Transverse colon (tissue), 4 donors: Measurements from ENCODE around the gene ANKRD36B. TPM values are rescaled to one million over a fixed set of nuclear protein-coding genes. Genes with fewer than 3 reads are reported as not detected.
"Not testable (repeated sequence)": the region's sequence is repeated elsewhere in the genome, so short reads cannot be mapped to it uniquely, and the experiment has no call there.

Experiments used
- DNase-seq: peaks from one replicate; pipeline ENCODE4 v3.0.0-alpha.2; 2019
- H3K27ac ChIP-seq, 4 donors: fragments of 200-600 bp; sonication (generic); 2 replicates each; pipeline ENCODE4 v1.5.1; 2016 to 2018; ENCODE audit warnings: inconsistent platforms in 4 of 4
- H3K27me3 ChIP-seq: fragments of 200-600 bp; sonication (generic); 2 replicates; pipeline ENCODE4 v1.5.1; 2017; ENCODE audit warnings: inconsistent platforms
- H3K36me3 ChIP-seq, 4 donors: fragments of 200-600 bp; sonication (generic); 2 replicates each; pipeline ENCODE4 v1.5.1; 2017 to 2019; ENCODE audit warnings: inconsistent platforms in 4 of 4
- H3K4me1 ChIP-seq, 4 donors: fragments of 200-600 bp; sonication (generic); 2 replicates each; pipeline ENCODE4 v1.5.1; 2017 to 2020; ENCODE audit warnings: inconsistent platforms in 4 of 4
- H3K4me3 ChIP-seq, 4 donors: fragments of 200-600 bp; sonication (generic); 1 replicate in 1 of 4; 2 replicates in 3 of 4; pipeline versions ENCODE4 v1.5.1 to v1.6.1; 2017 to 2019; ENCODE audit warnings: inconsistent platforms in 4 of 4
- H3K9me3 ChIP-seq, 2 donors: fragments of 200-600 bp; sonication (generic); 2 replicates each; pipeline ENCODE4 v1.5.1; 2017 to 2019; ENCODE audit warnings: inconsistent platforms in 2 of 2
- EP300 ChIP-seq: sonication (generic); formaldehyde crosslinking; IDR thresholded peaks from one replicate; pipeline ENCODE4 v1.6.1; 2017; ENCODE audit warnings: antibody characterized with exemption, low read depth
- POLR2A ChIP-seq: fragments of 450-650 bp; IDR thresholded peaks from one replicate; pipeline ENCODE4 v1.6.1; 2016; ENCODE audit warnings: antibody characterized with exemption, mild to moderate bottlenecking, moderate library complexity
- POLR2AphosphoS5 ChIP-seq, 3 donors: sonication (generic); formaldehyde crosslinking; IDR thresholded peaks; one replicate each; pipeline ENCODE4 v1.6.1; 2016; ENCODE audit warnings: antibody characterized with exemption in 3 of 3
- WGBS, 2 donors: methylation state at CpG; one replicate each; pipeline ENCODE4 v1.1.5; 2018; ENCODE audit warnings: low coverage in 1 of 2; 5-methylcytosine and 5-hydroxymethylcytosine counted together
- in situ Hi-C, 4 donors: fragments of 200-750 bp; cut with MboI; loops; one replicate each; pipeline versions ENCODE4 v1.15.0 to v1.15.1; 2017; ENCODE audit warnings: low sequenced_read_pairs in 3 of 4, low pct_ligation_motif_present in 1 of 4, low pct_unique_long_range_greater_than_20kb in 1 of 4
- intact Hi-C: fragments of 100-400 bp; cut with DNase I; formaldehyde crosslinking; loops from one replicate; pipeline ENCODE4 v1.15.1; 2023; ENCODE audit warnings: low total_unique reads
- total RNA-seq, 4 donors: library from RNA; depleted of rRNA; stranded (reverse); fragments of >200 nt; gene quantifications; one replicate each; pipeline ENCODE4 v1.1.0, GENCODE V29; 2016
- TF ChIP-seq, protein P1 (sequence below), 5 experiments: fragments of 200-600 bp in 3 of 5; fragments of 450-650 bp in 2 of 5; sonication (generic) in 3 of 5; IDR thresholded peaks; 1 replicate in 2 of 5; 2 replicates in 3 of 5; pipeline ENCODE4 v1.5.1; 2016 to 2017; ENCODE audit warnings: antibody characterized with exemption in 5 of 5, inconsistent platforms in 3 of 5, mild to moderate bottlenecking in 2 of 5, moderate library complexity in 1 of 5

The ANKRD36B gene
- total RNA-seq, 4 donors from 2014 or later: 26.6 to 98.7 (median 87.2) TPM

DNA sequence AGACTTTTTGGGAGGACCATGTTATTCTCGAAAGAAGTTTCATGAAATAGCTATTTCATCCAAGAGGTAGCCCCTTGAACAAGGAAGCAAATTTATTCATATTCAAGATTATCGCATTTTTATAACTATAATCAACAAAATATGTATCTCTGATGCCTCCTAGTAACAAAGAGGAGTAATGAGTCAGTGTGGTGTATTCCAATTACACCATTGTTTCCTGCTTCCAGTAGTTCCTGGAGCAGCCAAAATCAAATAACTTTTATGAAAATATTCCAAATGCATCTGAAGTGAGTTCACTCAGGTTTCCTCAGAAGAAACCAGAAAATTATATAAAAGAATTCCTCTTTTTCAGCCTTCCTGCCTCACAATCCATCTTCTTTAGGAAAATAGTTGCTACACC lies 43.0 kb downstream of the ANKRD36B start:
- no peaks in the 10 kb centered on the region for H3K4me1 ChIP-seq
- WGBS, 2 donors: 94 to 100% methylated on average over 1 to 2 of the region's 2 CpGs
- DNase-seq: no peak
- TF ChIP-seq POLR2AphosphoS5 (IDR thresholded peaks at IDR 0.05): no peak
- no peak for TF ChIP-seq EP300
- no peak for TF ChIP-seq POLR2A
- TF ChIP-seq, protein P1, sequence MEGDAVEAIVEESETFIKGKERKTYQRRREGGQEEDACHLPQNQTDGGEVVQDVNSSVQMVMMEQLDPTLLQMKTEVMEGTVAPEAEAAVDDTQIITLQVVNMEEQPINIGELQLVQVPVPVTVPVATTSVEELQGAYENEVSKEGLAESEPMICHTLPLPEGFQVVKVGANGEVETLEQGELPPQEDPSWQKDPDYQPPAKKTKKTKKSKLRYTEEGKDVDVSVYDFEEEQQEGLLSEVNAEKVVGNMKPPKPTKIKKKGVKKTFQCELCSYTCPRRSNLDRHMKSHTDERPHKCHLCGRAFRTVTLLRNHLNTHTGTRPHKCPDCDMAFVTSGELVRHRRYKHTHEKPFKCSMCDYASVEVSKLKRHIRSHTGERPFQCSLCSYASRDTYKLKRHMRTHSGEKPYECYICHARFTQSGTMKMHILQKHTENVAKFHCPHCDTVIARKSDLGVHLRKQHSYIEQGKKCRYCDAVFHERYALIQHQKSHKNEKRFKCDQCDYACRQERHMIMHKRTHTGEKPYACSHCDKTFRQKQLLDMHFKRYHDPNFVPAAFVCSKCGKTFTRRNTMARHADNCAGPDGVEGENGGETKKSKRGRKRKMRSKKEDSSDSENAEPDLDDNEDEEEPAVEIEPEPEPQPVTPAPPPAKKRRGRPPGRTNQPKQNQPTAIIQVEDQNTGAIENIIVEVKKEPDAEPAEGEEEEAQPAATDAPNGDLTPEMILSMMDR (IDR thresholded peaks at IDR 0.05): no peak
- no peaks in the 10 kb centered on the region for H3K27me3 ChIP-seq
- H3K4me3 ChIP-seq: no peak overlapping the region
- intact Hi-C loops: no loop called here
- H3K9me3 ChIP-seq: no peaks in the 10 kb centered on the region
- in situ Hi-C loops: no loop called here
- peaks cover 0 to 11% (median 2%) of the 10 kb centered on the region in 4 donors for H3K36me3 ChIP-seq
- H3K27ac ChIP-seq: no peak overlapping the region

DNA sequence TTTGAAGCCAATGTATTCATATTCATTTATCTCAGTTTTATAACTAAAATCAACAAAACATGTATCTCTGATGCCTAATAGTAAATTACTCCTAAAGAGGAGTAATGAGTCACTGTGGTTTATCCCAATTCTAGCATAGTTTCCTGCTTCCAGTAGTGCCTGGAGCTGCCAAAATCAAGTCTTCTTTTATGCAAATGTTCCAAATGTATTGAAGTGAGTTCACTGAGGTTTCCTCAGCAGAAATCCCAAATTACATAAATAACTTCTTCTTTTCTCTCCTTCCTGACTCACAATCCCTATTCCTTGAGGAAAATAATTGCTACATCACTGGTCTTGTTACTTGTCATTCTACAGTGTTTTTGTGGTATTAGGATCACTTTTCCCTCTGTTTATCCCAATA lies 44.8 kb downstream of the ANKRD36B start:
- H3K27me3 ChIP-seq, H3K27ac ChIP-seq, H3K4me1 ChIP-seq, H3K4me3 ChIP-seq, DNase-seq, H3K9me3 ChIP-seq, in situ Hi-C loops, H3K36me3 ChIP-seq, intact Hi-C loops: not testable (repeated sequence)

DNA sequence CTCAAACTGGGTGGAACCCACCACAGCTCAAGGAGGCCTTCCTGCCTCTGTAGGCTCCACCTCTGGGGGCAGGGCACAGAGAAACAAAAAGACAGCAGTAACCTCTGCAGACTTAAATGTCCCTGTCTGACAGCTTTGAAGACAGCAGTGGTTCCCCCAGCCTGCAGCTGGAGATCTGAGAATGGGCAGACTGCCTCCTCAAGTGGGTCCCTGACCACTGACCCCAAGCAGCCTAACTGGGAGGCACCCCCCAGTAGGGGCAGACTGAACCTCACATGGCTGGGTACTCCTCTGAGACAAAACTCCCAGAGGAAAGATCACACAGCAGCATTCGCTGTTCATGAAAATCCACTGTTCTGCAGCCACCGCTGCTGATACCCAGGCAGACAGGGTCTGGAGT lies 63.8 kb downstream of the ANKRD36B start:
- not testable (repeated sequence) for DNase-seq

DNA sequence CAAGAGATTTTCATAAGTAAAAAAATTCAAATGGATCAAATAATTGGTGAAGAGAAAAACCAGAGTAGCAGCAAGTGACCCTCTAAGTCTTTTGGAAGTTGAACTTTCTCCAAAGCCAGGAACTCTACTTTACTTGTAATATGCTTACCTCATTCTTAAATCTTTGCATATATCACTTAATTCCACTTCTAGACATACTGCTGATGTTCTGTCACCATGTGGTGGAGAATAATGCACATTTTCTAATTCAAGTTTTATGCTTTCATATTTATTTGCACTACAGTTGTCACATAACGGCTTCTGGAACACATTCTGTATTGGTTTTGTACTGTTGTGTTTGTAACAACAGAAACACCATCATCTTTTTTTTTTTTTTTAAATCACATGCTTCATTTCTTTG lies 65.9 kb downstream of the ANKRD36B start:
- in situ Hi-C loops, H3K27me3 ChIP-seq, H3K4me3 ChIP-seq, intact Hi-C loops, H3K9me3 ChIP-seq, H3K4me1 ChIP-seq, H3K27ac ChIP-seq, DNase-seq, H3K36me3 ChIP-seq: not testable (repeated sequence)
- 100% methylated on average over 1 of the region's 1 CpG; no CpG with 5 or more reads in 1 of the 2 donors for WGBS, 2 donors

More for the DNA sequence above, 63.8 kb downstream of the ANKRD36B start:
- H3K9me3 ChIP-seq, H3K27ac ChIP-seq, intact Hi-C loops, H3K4me3 ChIP-seq, in situ Hi-C loops, H3K4me1 ChIP-seq, H3K27me3 ChIP-seq, H3K36me3 ChIP-seq: not testable (repeated sequence)
- WGBS, 2 donors: 100% methylated on average over 2 of the region's 2 CpGs; no CpG with 5 or more reads in 1 of the 2 donors

DNA sequence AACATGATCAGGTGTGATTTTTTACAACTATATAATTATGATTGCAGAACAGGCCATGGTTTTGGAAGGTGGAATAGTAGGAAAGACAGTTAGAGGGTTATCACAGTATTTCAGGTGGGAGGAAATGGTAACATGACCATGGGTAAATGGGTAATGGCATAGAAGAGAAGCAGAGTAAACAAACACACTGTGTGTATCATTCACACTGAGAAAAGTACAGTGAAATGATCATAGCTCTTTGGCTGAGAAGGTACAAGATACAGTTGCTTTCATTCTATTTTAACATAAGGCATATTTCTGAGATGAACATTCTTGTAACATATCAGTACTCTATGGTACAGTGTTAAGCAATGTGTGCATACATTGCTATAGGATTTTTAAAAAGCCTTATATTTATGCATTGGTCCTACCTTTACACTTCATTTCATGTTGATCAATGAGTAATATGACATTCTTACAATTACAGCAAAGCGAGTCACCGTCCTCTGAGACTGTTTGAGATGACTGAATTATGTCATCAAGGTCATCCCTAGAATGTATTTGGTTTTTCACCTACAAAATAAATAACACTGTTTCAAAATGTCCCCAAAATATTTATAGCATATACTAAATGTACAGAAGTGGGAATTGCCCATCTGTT lies 66.6 kb downstream of the ANKRD36B start:
- H3K27ac ChIP-seq, H3K4me3 ChIP-seq, H3K27me3 ChIP-seq, H3K36me3 ChIP-seq, DNase-seq, intact Hi-C loops, H3K9me3 ChIP-seq, H3K4me1 ChIP-seq, in situ Hi-C loops: not testable (repeated sequence)
- no CpG with 5 or more reads among the region's 2 CpGs for WGBS, 2 donors

DNA sequence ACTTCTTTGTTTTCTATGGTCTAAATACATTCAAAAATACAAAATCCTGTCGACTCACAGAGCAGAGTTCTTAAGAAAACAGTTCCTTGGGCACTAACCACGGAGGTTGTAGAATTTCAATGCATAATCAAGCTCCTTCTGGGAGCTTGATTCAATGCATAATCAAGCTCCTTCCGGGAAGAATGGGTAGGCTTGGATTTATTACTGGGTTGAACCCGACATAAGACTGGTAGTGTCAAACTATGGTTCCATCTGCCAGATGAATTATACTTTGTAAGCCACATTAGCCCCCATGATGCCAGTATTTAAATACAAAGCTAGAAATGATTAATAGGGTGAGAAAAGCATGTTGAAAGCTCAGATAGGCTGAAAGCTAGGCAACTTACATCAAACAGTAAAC lies 94.0 kb downstream of the ANKRD36B start:
- H3K4me3 ChIP-seq, H3K36me3 ChIP-seq, DNase-seq, intact Hi-C loops, H3K4me1 ChIP-seq, H3K27me3 ChIP-seq, H3K27ac ChIP-seq, H3K9me3 ChIP-seq, in situ Hi-C loops: not testable (repeated sequence)
- 95% methylated on average over 4 of the region's 4 CpGs; no CpG with 5 or more reads in 1 of the 2 donors for WGBS, 2 donors

DNA sequence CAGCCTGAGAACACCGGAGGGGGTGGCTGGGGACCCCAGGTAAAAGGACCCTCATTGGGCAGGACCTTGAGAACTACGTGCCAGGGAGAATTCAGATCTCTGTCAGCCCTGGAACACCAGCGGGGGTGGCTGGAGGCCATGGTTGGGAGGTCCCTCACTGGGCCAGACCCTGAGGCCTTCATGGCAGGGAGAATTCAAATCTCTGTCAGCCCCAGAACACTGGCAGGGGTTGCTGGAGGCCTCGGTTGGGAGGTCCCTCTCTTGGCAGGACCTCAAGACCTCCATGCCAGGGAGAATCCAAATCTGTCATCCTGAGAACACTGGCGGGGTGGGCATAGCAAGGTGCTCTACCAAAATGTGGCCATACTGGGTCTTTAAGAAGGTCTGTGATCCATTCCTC lies 99.5 kb downstream of the ANKRD36B start:
- 93% methylated on average over 5 of the region's 5 CpGs; no CpG with 5 or more reads in 1 of the 2 donors for whole genome bisulfite sequencing, 2 donors
- peak; percentile 5 for DNase-seq
- H3K27ac ChIP-seq, H3K36me3 ChIP-seq, H3K4me3 ChIP-seq, H3K9me3 ChIP-seq, in situ Hi-C loops, H3K4me1 ChIP-seq, H3K27me3 ChIP-seq, intact Hi-C loops: not testable (repeated sequence)

Other genes starting within 250 kb of the ANKRD36B start
- 100 to 1,000 TPM; 464 to 811 (median 612) TPM for gene COX5B, start 56.2 kb upstream of the ANKRD36B start, total RNA-seq
- gene ACTR1B, start 74.2 kb upstream of the ANKRD36B start, total RNA-seq: 100 to 1,000 TPM in 2 of 4 donors, 10 to 100 TPM in 2; 66.8 to 157 (median 119) TPM
- 10 to 100 TPM; 13.8 to 27.3 (median 17.9) TPM for gene C2orf92, start 79.8 kb upstream of the ANKRD36B start, total RNA-seq
- 10 to 100 TPM in 2 of 4 donors, 1 to 10 TPM in 2; 2.6 to 16.1 (median 12.0) TPM for gene ZAP70, start 123.7 kb upstream of the ANKRD36B start, total RNA-seq